Subcutaneous adipose tissue (tissue), 4 donors: ENCODE results near the gene ITCH. TPM values are rescaled to one million over a fixed set of nuclear protein-coding genes. Genes with fewer than 3 reads are reported as not detected.

Source experiments
- CTCF ChIP-seq: fragments of 450-650 bp; IDR thresholded peaks from one replicate; pipeline ENCODE4 v1.5.1; 2016; ENCODE audit warnings: low read depth, mild to moderate bottlenecking, control low read depth, antibody characterized with exemption, moderate library complexity
- total RNA-seq, 4 donors: library from RNA; depleted of rRNA; stranded (reverse); fragments of >200 nt; gene quantifications; one replicate each; pipeline ENCODE4 v1.1.0, GENCODE V29; 2016

ITCH gene
- total RNA-seq, 4 donors from 2014 or later: 59.0 to 178 (median 74.2) TPM

GRCh38 chr20:34473262-34473883 is 110.3 kb downstream of the ITCH start:
- no peak for TF ChIP-seq CTCF

- no peak for TF ChIP-seq CTCF
Observed at GRCh38 chr20:34475979-34476736, 113.1 kb downstream of the ITCH start.

GRCh38 chr20:34479627-34480026 is 116.6 kb downstream of the ITCH start:
- TF ChIP-seq CTCF: no peak

- no peak for TF ChIP-seq CTCF
Observed at GRCh38 chr20:34485068-34485634, 122.1 kb downstream of the ITCH start.

- no peak for TF ChIP-seq CTCF
Observed at GRCh38 chr20:34491226-34491931, 128.3 kb downstream of the ITCH start.

GRCh38 chr20:34491932-34492509 is 128.9 kb downstream of the ITCH start:
- TF ChIP-seq CTCF: no peak

- TF ChIP-seq CTCF: no peak
Observed at GRCh38 chr20:34493646-34494045, 130.6 kb downstream of the ITCH start.
